K562 treated with DMSO at 1 percent for 48 hours (cell line): ENCODE measurements around the gene AADACL3. TPM values are rescaled to one million over a fixed set of nuclear protein-coding genes. Genes with fewer than 3 reads are reported as not detected.

Source experiments
- total RNA-seq: library from RNA; unstranded; fragments of 300-600 nt; gene quantifications from 2 replicates; pipeline ENCODE4 v1.2.3, GENCODE V29; 2022; ENCODE audit warnings: low replicate concordance; ENCODE audit errors: extremely low read depth

The AADACL3 gene
- total RNA-seq, result not detected in 2 replicates

GRCh38 chr1:12715896-12716437, at the start of gene AADACL3:
TSS of gene AADACL3 (plus strand) at chr1:12716110. CDS start at chr1:12716177, 67 bp downstream.

GRCh38 chr1:12745992-12746323, 30.0 kb downstream of the AADACL3 start, which contains the start of gene CFAP107:
TSS of gene CFAP107 (plus strand) at chr1:12746200. CDS start at chr1:12746431, 231 bp downstream.

GRCh38 chr1:12773438-12773837, 57.5 kb downstream of the AADACL3 start, which contains the start of gene PRAMEF12:
TSS of gene PRAMEF12 (plus strand) at chr1:12773738. CDS start at chr1:12774868, 1,130 bp downstream.

Other genes starting within 250 kb of the AADACL3 start
- gene DHRS3, start 97.9 kb upstream of the AADACL3 start, total RNA-seq, result not detected in 2 replicates
- gene AADACL4, start 72.0 kb upstream of the AADACL3 start, total RNA-seq, result not detected in 2 replicates
- gene CFAP107, start 30.1 kb downstream of the AADACL3 start, total RNA-seq, result not detected in 2 replicates
- not detected in 2 replicates for gene PRAMEF12, start 57.6 kb downstream of the AADACL3 start, total RNA-seq
- gene PRAMEF1, start 75.3 kb downstream of the AADACL3 start, total RNA-seq, result not detected in 2 replicates
- not detected in 2 replicates for gene PRAMEF11, start 115.3 kb downstream of the AADACL3 start, total RNA-seq
- gene HNRNPCL1, start 132.6 kb downstream of the AADACL3 start, total RNA-seq, result not detected in 2 replicates
- gene PRAMEF2, start 141.0 kb downstream of the AADACL3 start, total RNA-seq, result not detected in 2 replicates
- not detected in 2 replicates for gene PRAMEF4, start 170.1 kb downstream of the AADACL3 start, total RNA-seq
- gene PRAMEF10, start 182.2 kb downstream of the AADACL3 start, total RNA-seq, result not detected in 2 replicates
- not detected in 2 replicates for gene PRAMEF7, start 200.5 kb downstream of the AADACL3 start, total RNA-seq
- gene PRAMEF6, start 231.5 kb downstream of the AADACL3 start, total RNA-seq, result not detected in 2 replicates